AG20443 (cell line): ENCODE results near the gene APCDD1.
A peak's percentile ranks its signal among the peaks of the same experiment; 100 is the strongest.

ENCODE experiments used
- DNase-seq: peaks from one replicate; pipeline ENCODE4 v3.0.0; 2012; ENCODE audit warnings: low spot score, mixed read lengths

Gene APCDD1

GRCh38 chr18:10453806-10454680 is at the start of gene APCDD1:
Gene APCDD1 (plus strand): TSS chr18:10454635. CDS start chr18:10454982, 347 bp downstream.
- no peak for DNase-seq

GRCh38 chr18:10405014-10405493 is 49.4 kb upstream of the APCDD1 start:
- DNase-seq: no peak

GRCh38 chr18:10405816-10406663 is 48.4 kb upstream of the APCDD1 start:
- DNase-seq: no peak

- DNase-seq: no peak
These were observed 46.3 kb upstream of the APCDD1 start for GRCh38 chr18:10408131-10408530.

GRCh38 chr18:10409041-10409440 is 45.4 kb upstream of the APCDD1 start:
- DNase-seq: no peak

- no peak for DNase-seq
These were observed 43.7 kb upstream of the APCDD1 start for GRCh38 chr18:10410472-10411308.

- no peak for DNase-seq
These were observed 41.5 kb upstream of the APCDD1 start for GRCh38 chr18:10412933-10413332.

- no peak for DNase-seq
These were observed 40.7 kb upstream of the APCDD1 start for GRCh38 chr18:10413722-10414121.

GRCh38 chr18:10414293-10414842 is 40.1 kb upstream of the APCDD1 start:
- DNase-seq: no peak

- no peak for DNase-seq
These were observed 38.4 kb upstream of the APCDD1 start for GRCh38 chr18:10416065-10416464.

GRCh38 chr18:10417191-10417590 is 37.2 kb upstream of the APCDD1 start:
- no peak for DNase-seq

- DNase-seq: no peak
These were observed 36.8 kb upstream of the APCDD1 start for GRCh38 chr18:10417664-10418063.

- DNase-seq: no peak
These were observed 35.6 kb upstream of the APCDD1 start for GRCh38 chr18:10418836-10419235.

- DNase-seq: peak; percentile 44
These were observed 34.9 kb upstream of the APCDD1 start for GRCh38 chr18:10419420-10420103.

- peak; percentile 47 for DNase-seq
These were observed 33.7 kb upstream of the APCDD1 start for GRCh38 chr18:10420561-10421352.

- peak; percentile 77 for DNase-seq
These were observed 32.6 kb upstream of the APCDD1 start for GRCh38 chr18:10421859-10422258.

- no peak for DNase-seq
These were observed 31.7 kb upstream of the APCDD1 start for GRCh38 chr18:10422731-10423130.

- peak; percentile 63 for DNase-seq
These were observed 29.7 kb upstream of the APCDD1 start for GRCh38 chr18:10424585-10425307.

- DNase-seq: no peak
These were observed 23.8 kb upstream of the APCDD1 start for GRCh38 chr18:10430677-10431076.
